A549 (cell line): ENCODE measurements around the gene OR5V1. TPM values are rescaled to one million over a fixed set of nuclear protein-coding genes. Genes with fewer than 3 reads are reported as not detected.
"Not testable (repeated sequence)": the region's sequence is repeated elsewhere in the genome, so short reads cannot be mapped to it uniquely, and the experiment has no call there.

ENCODE experiments used
- ATAC-seq, 2 experiments: fragments of 200-7000 bp in 1 of 2; fragments of >200 bp in 1 of 2; cut with Nextera tagmentation in 1 of 2; cut with Tn5 transposase in 1 of 2; 3 replicates each; pipeline versions ENCODE4 v1.8.0 to v1.9.1; 2018 to 2020; ENCODE audit warnings: mild to moderate bottlenecking in 1 of 2, moderate library complexity in 1 of 2
- CTCF ChIA-PET: fragments of 300-600 bp; sonication (Branson Sonifier 250); formaldehyde crosslinking; extraction: SDS; loops from one replicate; lab custom pipeline; 2021; ENCODE audit warnings: antibody characterized with exemption, inconsistent platforms; lab: Yijun Ruan, JAX
- POLR2A ChIA-PET: fragments of 350-600 bp; formaldehyde crosslinking; extraction: SDS; loops from one replicate; lab custom pipeline; 2021; ENCODE audit warnings: antibody characterized with exemption, inconsistent platforms; lab: Yijun Ruan, JAX
- DNase-seq, 2 experiments: peaks; one replicate each; pipeline versions ENCODE4 v3.0.0 to v3.0.0-alpha.2; 2011 to 2016; ENCODE audit warnings: low read depth in 1 of 2, low spot score in 1 of 2
- FAIRE-seq: peaks from 2 replicates; lab custom pipeline; 2011; peaks lifted over from hg19 to GRCh38; lab: Jason Lieb, UNC
- H3K27ac ChIP-seq, 2 experiments: fragments of >200 bp; sonication (Bioruptor Twin); formaldehyde crosslinking; 3 replicates each; pipeline ENCODE4 v1.5.1; 2016 to 2017
- H3K4me1 ChIP-seq: fragments of >200 bp; sonication (Bioruptor Twin); formaldehyde crosslinking; 3 replicates; pipeline ENCODE4 v1.6.1; 2016
- H3K4me2 ChIP-seq: fragments of >200 bp; sonication (Bioruptor Twin); formaldehyde crosslinking; 3 replicates; pipeline ENCODE4 v1.6.1; 2016
- H3K4me3 ChIP-seq: fragments of >200 bp; sonication (Bioruptor Twin); formaldehyde crosslinking; 3 replicates; pipeline ENCODE4 v1.5.1; 2016
- H3K9me3 ChIP-seq: fragments of >200 bp; sonication (Bioruptor Twin); formaldehyde crosslinking; 3 replicates; pipeline ENCODE4 v1.6.1; 2016
- CHD4 ChIP-seq: fragments of 200-600 bp; sonication (generic); IDR thresholded peaks from 2 replicates; pipeline ENCODE4 v1.6.1; 2016; ENCODE audit warnings: antibody characterized with exemption, mild to moderate bottlenecking, borderline replicate concordance
- EHF ChIP-seq: fragments of 250-450 bp; sonication (Bioruptor Pico); IDR thresholded peaks from 2 replicates; pipeline ENCODE4 v1.5.0; 2020; ENCODE audit warnings: mild to moderate bottlenecking
- EP300 ChIP-seq, 2 experiments: fragments of >200 bp; sonication (Bioruptor Twin); formaldehyde crosslinking; IDR thresholded peaks; 2 replicates in 1 of 2; 3 replicates in 1 of 2; pipeline ENCODE4 v1.6.1; 2016 to 2017
- FOSB ChIP-seq: fragments of 250-450 bp; sonication (Bioruptor Pico); IDR thresholded peaks from 2 replicates; pipeline ENCODE4 v1.5.0; 2020; ENCODE audit warnings: mild to moderate bottlenecking, moderate library complexity
- FOSL2 ChIP-seq, 2 experiments: fragments of 450-650 bp in 1 of 2; fragments of >200 bp in 1 of 2; sonication (Bioruptor Twin) in 1 of 2; formaldehyde crosslinking; IDR thresholded peaks; 2 replicates each; pipeline versions ENCODE4 v1.5.0 to v1.6.1; 2016 to 2020; ENCODE audit warnings: mild to moderate bottlenecking in 1 of 2, moderate library complexity in 1 of 2
- FOXS1 ChIP-seq: fragments of 250-450 bp; sonication (Bioruptor Pico); IDR thresholded peaks from 2 replicates; pipeline ENCODE4 v1.5.0; 2020; ENCODE audit warnings: mild to moderate bottlenecking, moderate library complexity
- HOXB13 ChIP-seq: fragments of 250-450 bp; sonication (Bioruptor Pico); IDR thresholded peaks from 2 replicates; pipeline ENCODE4 v1.5.0; 2020; ENCODE audit warnings: low read depth, mild to moderate bottlenecking, moderate library complexity
- KDM1A ChIP-seq: fragments of 200-600 bp; sonication (generic); IDR thresholded peaks from 2 replicates; pipeline ENCODE4 v1.6.1; 2016; ENCODE audit warnings: low read depth, mild to moderate bottlenecking
- MAFK ChIP-seq: fragments of 450-650 bp; IDR thresholded peaks from 2 replicates; pipeline ENCODE4 v1.6.1; 2014; ENCODE audit not compliant: partially characterized antibody
- MYC ChIP-seq: IDR thresholded peaks from 2 replicates; pipeline ENCODE4 v1.6.1; 2012; ENCODE audit warnings: mild to moderate bottlenecking, inconsistent platforms, low read length, improper control_type of control experiment, borderline replicate concordance
- NPAS2 ChIP-seq: fragments of 250-450 bp; sonication (Bioruptor Pico); IDR thresholded peaks from 2 replicates; pipeline ENCODE4 v1.8.0; 2022; ENCODE audit warnings: mild to moderate bottlenecking, moderate library complexity, borderline replicate concordance
- PHF8 ChIP-seq: fragments of 200-600 bp; sonication (generic); IDR thresholded peaks from 2 replicates; pipeline ENCODE4 v1.6.1; 2016; ENCODE audit warnings: low read depth, mild to moderate bottlenecking, antibody characterized with exemption, moderate library complexity, borderline replicate concordance
- RAD21 ChIP-seq, 2 experiments: fragments of >200 bp in 1 of 2; sonication (Bioruptor Twin) in 1 of 2; formaldehyde crosslinking in 1 of 2; IDR thresholded peaks in 1 of 2; conservative IDR thresholded peaks in 1 of 2; 2 replicates in 1 of 2; 3 replicates in 1 of 2; pipeline ENCODE4 v1.6.1; 2012 to 2018; ENCODE audit warnings: inconsistent platforms in 1 of 2
- RNF2 ChIP-seq: fragments of 200-600 bp; sonication (generic); IDR thresholded peaks from 2 replicates; pipeline ENCODE4 v1.6.1; 2016; ENCODE audit warnings: low read depth, mild to moderate bottlenecking, antibody characterized with exemption, moderate library complexity, borderline replicate concordance
- ZNF302 ChIP-seq: fragments of 250-450 bp; sonication (Bioruptor Pico); IDR thresholded peaks from 2 replicates; pipeline ENCODE4 v1.9.0; 2021; ENCODE audit warnings: inconsistent platforms, mild to moderate bottlenecking, moderate library complexity
- WGBS: methylation state at CpG from one replicate; pipeline ENCODE4 v1.1.6; 2017; ENCODE audit errors: missing lambda C conversion rate; 5-methylcytosine and 5-hydroxymethylcytosine counted together
- polyA plus RNA-seq, 4 experiments: library from polyadenylated mRNA; depleted of rRNA in 3 of 4; stranded (reverse); fragments of >200 nt; fragmentation: RNase III in 1 of 4; extraction: RNeasy Plus Mini Kit Qiagen cat#74134 plus additional on column Dnase treatment in 1 of 4; gene quantifications; 2 replicates in 3 of 4; 3 replicates in 1 of 4; pipeline ENCODE4 v1.2.3, GENCODE V29; 2011 to 2017
- TF ChIP-seq, protein P1 (sequence below): IDR thresholded peaks from 2 replicates; pipeline ENCODE4 v1.6.1; 2012; ENCODE audit warnings: low read depth, borderline replicate concordance

The OR5V1 gene
- polyA plus RNA-seq, 2 of the 4 experiments (the other 2 are of a cell fraction), result not detected

- H3K4me3 ChIP-seq, result no peak overlapping the region
- no peaks in the 10 kb centered on the region for H3K9me3 ChIP-seq
- DNase-seq, result no peak
- FAIRE-seq, result no peak
- H3K27ac ChIP-seq, result no peak overlapping the region
- CTCF ChIA-PET, result no interaction called here
- TF ChIP-seq PHF8 (no peak), MAFK (peak; percentile 29), FOSL2 (IDR thresholded peaks at IDR 0.05) (no peak), FOSL2 (CRISPR knock-in tag; IDR thresholded peaks at IDR 0.05) (no peak), RNF2 (no peak)
- TF ChIP-seq, all 56 proteins: peak for 1
- Histone ChIP-seq H3K4me2 (no peak overlapping the region), H3K4me1 (no peaks in the 10 kb centered on the region)
- ATAC-seq, result no peak
- POLR2A ChIA-PET, result no interaction called here
Measured at GRCh38 chr6:29354980-29355379, 13.7 kb downstream of the OR5V1 start.

GRCh38 chr6:29349348-29349747 lies 19.3 kb downstream of the OR5V1 start:
- POLR2A ChIA-PET, H3K4me3 ChIP-seq, ATAC-seq, H3K27ac ChIP-seq, H3K9me3 ChIP-seq, H3K4me2 ChIP-seq, CTCF ChIA-PET, FAIRE-seq, H3K4me1 ChIP-seq, DNase-seq: not testable (repeated sequence)
- WGBS, result 48% methylated on average over 3 of the region's 3 CpGs

- FAIRE-seq, result no peak
- CTCF ChIA-PET, result no interaction called here
- TF ChIP-seq KDM1A (no peak), FOXS1 (CRISPR knock-in tag) (no peak), MYC (no peak), MAFK (peak; percentile 40)
- no peak overlapping the region for H3K27ac ChIP-seq
- WGBS, result 8% methylated on average over 3 of the region's 3 CpGs
- no peaks in the 10 kb centered on the region for H3K9me3 ChIP-seq
- no peak overlapping the region for H3K4me2 ChIP-seq
- POLR2A ChIA-PET, result no interaction called here
- H3K4me1 ChIP-seq, result no peaks in the 10 kb centered on the region
- no peak overlapping the region for H3K4me3 ChIP-seq
- ATAC-seq, result no peak
- no peak for DNase-seq
Measured at GRCh38 chr6:29345380-29345779, 23.3 kb downstream of the OR5V1 start.

DNA sequence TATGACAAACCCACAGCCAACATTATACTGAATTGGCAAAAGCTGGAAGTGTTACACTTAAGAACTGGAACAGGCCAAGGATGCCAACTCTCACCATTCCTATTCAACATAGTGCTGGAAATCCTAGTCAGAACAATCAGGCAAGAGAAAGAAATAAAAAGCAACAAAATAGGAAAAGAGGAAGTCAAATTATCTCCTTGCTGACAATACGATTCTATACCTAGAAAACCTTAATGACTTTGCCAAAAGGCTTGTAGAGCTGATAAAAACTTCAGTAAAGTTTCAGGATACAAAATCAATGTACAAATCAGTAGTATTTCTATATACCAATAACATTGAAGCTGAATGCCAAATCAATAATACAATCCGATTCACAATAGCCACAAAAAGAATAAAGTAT lies 32.4 kb downstream of the OR5V1 start:
- TF ChIP-seq CHD4 (no peak), FOSB (no peak), EHF (CRISPR knock-in tag) (no peak), RAD21 (conservative IDR thresholded peaks at IDR 0.05 in 1 of 2, IDR thresholded peaks at IDR 0.05 in 1 of 2) (no peak), NPAS2 (no peak)
- no peak overlapping the region for H3K4me3 ChIP-seq
- CTCF ChIA-PET, result no interaction called here
- no peak overlapping the region for H3K4me2 ChIP-seq
- no peak overlapping the region for H3K27ac ChIP-seq
- WGBS, result 4% methylated on average over 2 of the region's 2 CpGs
- no peak for DNase-seq
- H3K4me1 ChIP-seq, result no peaks in the 10 kb centered on the region
- POLR2A ChIA-PET, result no interaction called here
- no peak for ATAC-seq
- no peaks in the 10 kb centered on the region for H3K9me3 ChIP-seq
- no peak for FAIRE-seq

GRCh38 chr6:29332676-29333075 lies 36.0 kb downstream of the OR5V1 start:
- no peaks in the 10 kb centered on the region for H3K9me3 ChIP-seq
- ChIA-PET POLR2A (no interaction called here), CTCF (no interaction called here)
- ATAC-seq (no peak), FAIRE-seq (no peak), DNase-seq (no peak)
- no peak overlapping the region for H3K27ac ChIP-seq
- no peak for TF ChIP-seq EP300 (IDR thresholded peaks at IDR 0.05)
- TF ChIP-seq RNF2, result no peak
- no peak for TF ChIP-seq KDM1A
- TF ChIP-seq HOXB13 (CRISPR knock-in tag), result no peak
- no peak for TF ChIP-seq ZNF302 (CRISPR knock-in tag)
- TF ChIP-seq, protein P1, sequence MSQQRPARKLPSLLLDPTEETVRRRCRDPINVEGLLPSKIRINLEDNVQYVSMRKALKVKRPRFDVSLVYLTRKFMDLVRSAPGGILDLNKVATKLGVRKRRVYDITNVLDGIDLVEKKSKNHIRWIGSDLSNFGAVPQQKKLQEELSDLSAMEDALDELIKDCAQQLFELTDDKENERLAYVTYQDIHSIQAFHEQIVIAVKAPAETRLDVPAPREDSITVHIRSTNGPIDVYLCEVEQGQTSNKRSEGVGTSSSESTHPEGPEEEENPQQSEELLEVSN, result no peak
- no peak overlapping the region for H3K4me2 ChIP-seq
- no peak overlapping the region for H3K4me3 ChIP-seq
- H3K4me1 ChIP-seq, result no peaks in the 10 kb centered on the region
